GM10266 (cell line): ENCODE results near the gene SMPD2.

Experiments used
- DNase-seq: peaks from one replicate; pipeline ENCODE4 v3.0.0; 2012; ENCODE audit errors: extremely low spot score
- TF ChIP-seq, protein P1 (sequence below): IDR thresholded peaks from 2 replicates; pipeline ENCODE4 v1.5.1; 2012; ENCODE audit warnings: mild to moderate bottlenecking, low read depth; ENCODE audit not compliant: control insufficient read depth, insufficient read depth; ENCODE audit errors: missing control alignments

Gene SMPD2

DNA sequence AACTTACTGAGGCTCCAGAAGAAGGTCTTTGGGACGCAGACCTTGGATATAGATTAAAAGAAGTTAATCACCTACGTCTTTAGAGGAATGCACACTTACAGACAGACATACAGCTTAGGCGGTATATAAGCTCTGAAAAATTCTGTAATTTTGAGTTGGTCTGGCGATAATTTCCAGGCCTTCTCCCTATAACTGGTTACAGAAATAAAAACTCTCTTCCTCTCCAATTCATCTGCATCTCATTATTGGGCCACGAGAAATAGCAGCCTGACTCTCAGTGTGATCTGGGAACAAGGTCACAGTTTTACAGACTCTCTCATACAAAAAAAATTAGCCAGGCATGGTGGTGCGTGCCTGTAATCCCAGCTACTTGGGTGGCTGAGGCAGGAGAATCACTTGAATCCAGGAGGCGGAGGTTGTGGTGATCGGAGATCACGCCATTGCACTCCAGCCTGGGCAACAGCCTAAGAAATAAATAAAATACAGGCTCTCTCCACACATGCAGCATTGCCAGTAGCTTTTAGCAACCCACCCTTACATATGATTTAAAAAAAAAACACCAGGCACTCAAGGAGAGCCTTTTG lies 37.8 kb downstream of the SMPD2 start:
- DNase-seq = no peak
- TF ChIP-seq, protein P1, sequence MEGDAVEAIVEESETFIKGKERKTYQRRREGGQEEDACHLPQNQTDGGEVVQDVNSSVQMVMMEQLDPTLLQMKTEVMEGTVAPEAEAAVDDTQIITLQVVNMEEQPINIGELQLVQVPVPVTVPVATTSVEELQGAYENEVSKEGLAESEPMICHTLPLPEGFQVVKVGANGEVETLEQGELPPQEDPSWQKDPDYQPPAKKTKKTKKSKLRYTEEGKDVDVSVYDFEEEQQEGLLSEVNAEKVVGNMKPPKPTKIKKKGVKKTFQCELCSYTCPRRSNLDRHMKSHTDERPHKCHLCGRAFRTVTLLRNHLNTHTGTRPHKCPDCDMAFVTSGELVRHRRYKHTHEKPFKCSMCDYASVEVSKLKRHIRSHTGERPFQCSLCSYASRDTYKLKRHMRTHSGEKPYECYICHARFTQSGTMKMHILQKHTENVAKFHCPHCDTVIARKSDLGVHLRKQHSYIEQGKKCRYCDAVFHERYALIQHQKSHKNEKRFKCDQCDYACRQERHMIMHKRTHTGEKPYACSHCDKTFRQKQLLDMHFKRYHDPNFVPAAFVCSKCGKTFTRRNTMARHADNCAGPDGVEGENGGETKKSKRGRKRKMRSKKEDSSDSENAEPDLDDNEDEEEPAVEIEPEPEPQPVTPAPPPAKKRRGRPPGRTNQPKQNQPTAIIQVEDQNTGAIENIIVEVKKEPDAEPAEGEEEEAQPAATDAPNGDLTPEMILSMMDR = no peak

DNA sequence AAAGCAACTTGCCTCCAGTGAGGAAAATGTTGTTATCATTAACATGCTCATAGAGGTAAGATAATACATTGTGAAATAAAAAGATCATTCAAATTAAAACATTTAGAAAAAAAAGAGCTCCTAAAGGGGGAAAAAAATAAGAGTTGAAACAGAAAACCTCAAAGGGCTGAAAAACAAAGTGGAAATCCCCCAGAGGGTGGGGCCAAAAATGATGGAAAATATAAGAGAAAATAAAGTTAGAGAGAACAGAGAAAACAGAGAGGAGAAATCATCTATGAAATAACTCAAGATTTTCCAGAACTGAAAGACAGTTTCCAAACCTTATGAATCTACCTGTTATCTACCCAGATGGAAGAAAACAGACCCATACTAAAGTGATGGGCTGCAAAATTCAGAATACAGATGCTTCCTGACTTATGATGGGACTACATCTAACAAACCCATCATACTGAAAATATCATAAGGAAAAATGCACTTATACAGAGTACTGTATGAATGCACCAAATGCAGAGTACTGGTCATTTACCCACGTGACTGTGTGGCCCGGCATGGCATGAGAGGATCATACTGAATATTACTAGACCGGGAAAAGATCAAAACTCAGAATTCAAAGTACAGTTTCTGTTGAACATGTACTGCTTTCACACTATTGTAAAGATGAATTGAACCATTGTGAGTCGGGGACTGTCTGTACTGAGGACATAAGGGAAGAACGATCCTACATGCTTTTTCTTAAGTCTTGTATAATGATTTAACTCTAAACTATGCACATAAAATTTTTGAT lies 38.5 kb downstream of the SMPD2 start:
- TF ChIP-seq, protein P1 = no peak
- DNase-seq = no peak

DNA sequence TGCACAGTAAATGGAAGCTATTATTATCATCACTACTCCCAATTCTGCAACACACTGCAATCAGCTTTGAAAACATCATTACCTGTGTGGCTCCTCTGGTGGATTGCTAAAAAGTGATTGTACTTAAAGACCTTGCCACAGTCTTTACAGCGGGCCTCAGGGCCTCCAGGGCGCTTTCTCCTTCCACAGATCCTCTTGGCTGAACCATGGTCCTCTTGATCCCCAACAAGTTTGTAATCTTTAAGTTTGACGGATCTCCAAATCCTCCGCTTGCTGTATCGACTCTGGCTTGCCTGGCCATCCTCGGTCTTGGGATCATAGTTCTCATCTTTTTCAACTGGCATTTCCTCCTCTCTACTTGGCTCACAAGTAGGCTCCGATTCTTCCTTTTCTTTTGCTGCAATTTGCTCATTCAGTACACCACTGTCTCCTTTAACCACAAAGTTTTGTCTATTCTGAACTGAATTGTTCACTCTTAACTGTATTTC lies 40.5 kb downstream of the SMPD2 start:
- no peak for DNase-seq
- TF ChIP-seq, protein P1 = no peak

DNA sequence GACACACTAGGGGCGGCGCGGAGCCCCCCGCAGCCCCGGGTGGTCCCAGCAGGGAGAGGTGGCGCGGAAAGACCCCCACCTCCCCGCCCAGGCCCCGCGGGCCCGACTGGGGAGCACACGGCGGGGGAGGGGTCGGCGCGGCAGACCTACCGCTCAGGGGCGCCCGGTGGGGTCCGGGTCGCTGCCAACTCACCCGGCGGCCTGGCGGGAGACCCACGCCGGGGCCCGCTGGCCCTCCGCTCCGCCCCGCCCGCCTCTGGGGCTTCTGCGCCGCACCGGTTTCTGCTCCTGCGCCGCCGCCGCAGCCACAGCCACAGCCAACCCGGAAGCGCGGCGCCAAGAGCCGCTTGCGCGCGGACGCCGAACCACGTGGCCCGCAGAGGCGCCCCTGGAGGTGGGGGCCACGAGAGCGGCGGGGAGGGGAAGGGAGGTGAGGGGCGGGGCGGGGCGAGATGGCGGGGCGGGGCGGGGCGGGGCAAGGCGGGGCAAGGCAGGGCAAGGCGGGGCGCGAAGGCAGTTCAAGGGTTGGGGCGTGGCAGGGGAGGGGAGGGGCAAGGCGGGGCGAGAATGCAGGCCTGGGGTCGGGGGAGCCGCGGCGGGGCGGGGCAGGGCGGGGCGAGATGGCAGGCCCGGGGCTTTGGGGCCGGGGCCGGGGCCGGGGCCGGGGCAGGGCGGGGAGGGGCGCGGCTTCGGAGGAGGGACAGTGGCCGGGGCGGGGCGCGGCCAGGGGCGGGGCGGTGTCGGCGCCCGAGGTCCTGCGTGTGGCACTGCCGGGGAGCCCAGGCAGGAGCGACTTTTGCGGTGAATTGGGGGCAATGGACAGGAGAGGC lies 42.6 kb downstream of the SMPD2 start, which contains the start of gene ZBTB24:
Gene ZBTB24 (minus strand): TSS at position 315 of the 830 bp plus-strand sequence. CDS start 1,193 bp downstream, outside the sequence.
- DNase-seq = peak; percentile 96
- TF ChIP-seq, protein P1 = no peak

DNA sequence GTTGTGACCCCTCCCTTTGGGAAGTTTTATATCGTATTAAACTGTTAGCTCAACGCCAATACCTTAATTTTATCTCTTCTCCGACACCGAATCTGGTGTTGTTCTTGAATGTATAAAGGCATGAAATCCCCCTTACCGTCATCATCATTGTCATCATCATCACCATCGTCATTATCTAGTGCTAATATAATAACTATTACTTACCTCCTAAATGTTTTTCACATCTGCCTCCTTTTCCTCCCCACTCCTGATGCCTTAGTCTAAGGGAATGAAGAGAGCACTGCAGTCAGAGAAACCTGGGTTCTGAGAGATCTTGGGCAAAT lies 43.2 kb downstream of the SMPD2 start:
- DNase-seq = no peak
- TF ChIP-seq, protein P1 = no peak

DNA sequence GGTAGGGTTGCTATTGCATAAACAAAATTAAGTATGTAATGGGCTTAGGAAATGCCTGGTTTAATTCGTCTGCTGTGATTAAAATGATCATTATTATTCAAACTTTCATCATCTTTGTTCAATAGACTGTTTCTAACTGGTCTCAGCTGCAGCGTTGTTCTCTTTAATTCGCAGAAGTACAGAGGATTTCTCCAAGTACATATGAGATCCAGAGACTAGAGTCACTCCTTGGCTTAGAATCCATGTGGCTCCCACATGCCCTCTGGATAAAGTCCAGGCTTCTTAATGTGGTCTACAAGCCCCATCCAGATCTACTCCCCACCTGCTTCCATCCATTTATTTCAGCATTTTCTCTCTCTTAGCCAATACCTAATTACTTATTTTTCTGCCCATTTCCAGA lies 43.6 kb downstream of the SMPD2 start:
- no peak for DNase-seq
- TF ChIP-seq, protein P1 = no peak
